ENCODE results near the gene SMAGP. TPM values are rescaled to one million over a fixed set of nuclear protein-coding genes. Genes with fewer than 3 reads are reported as not detected.

SMAGP gene
- total and polyA plus RNA-seq, 2 of the 13 experiments (the other 11 are each of a cell fraction or from before 2014, with no cell fraction given), result 9.2 TPM

DNA sequence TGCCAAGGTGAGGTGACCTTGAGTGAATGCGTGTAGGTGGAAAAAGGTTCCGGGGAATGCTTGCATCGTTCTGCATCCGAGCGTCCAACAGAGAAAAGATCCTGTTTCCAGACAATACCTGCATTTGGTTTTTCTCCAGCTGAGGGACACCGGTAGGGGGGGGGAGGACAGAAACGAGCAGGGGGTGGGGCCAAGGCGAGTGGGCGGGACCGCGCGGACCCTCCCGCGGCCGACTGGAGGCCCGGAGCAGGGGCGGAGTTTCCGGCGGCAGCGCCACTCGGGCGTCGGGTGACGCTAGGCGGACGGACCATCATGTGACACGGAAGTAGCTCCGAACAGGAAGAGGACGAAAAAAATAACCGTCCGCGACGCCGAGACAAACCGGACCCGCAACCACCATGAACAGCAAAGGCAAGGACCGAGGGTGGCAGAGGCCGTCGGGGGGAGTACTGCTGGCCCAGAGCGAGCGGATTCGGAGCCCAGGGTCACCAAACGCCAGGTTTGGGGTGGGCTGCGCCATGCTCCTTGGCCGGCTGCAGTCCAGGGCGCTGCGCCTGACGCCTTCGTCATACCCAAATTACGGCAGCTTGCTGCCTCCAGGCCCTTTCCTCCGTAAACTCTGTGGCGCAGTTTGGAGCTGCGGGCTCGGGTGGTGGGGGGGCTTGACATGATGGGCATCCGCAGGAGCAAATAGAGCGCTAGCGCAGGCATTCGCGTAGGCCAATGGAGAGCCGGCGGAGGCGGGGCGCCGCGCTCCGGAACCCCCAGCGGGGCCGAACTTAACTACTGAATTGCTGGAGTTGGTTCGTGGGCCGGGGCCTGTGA lies 31.5 kb downstream of the SMAGP start, which contains the start of gene DAZAP2 (continued):
- TF ChIP-seq CHD2 (IDR thresholded peaks at IDR 0.05; ENCODE audit: low read depth, low read length), result 0 out of 2 replicates have a peak, but pooled peaks have one; percentile 0
- TF ChIP-seq ZFX (CRISPR knock-in tag; IDR thresholded peaks at IDR 0.05; ENCODE audit: low read depth), result peak; percentile 50
- TF ChIP-seq ZNF746 (CRISPR knock-in tag; IDR thresholded peaks at IDR 0.05), result 0 out of 2 replicates have a peak, but pooled peaks have one; percentile 58
- no peak; the same call in 1 of the 2 replicates for TF ChIP-seq ZNF619 (CRISPR knock-in tag; IDR thresholded peaks at IDR 0.05)
- 0 out of 2 replicates have a peak, but pooled peaks have one; percentile 25 for TF ChIP-seq REL (CRISPR knock-in tag; conservative IDR thresholded peaks at IDR 0.05)
- TF ChIP-seq, protein P1, sequence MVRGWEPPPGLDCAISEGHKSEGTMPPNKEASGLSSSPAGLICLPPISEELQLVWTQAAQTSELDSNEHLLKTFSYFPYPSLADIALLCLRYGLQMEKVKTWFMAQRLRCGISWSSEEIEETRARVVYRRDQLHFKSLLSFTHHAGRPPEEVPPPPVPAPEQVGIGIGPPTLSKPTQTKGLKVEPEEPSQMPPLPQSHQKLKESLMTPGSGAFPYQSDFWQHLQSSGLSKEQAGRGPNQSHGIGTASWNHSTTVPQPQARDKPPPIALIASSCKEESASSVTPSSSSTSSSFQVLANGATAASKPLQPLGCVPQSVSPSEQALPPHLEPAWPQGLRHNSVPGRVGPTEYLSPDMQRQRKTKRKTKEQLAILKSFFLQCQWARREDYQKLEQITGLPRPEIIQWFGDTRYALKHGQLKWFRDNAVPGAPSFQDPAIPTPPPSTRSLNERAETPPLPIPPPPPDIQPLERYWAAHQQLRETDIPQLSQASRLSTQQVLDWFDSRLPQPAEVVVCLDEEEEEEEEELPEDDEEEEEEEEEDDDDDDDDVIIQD (CRISPR knock-in tag; IDR thresholded peaks at IDR 0.05; ENCODE audit: low read depth), result peak; percentile 17; the same call in 1 of the 2 replicates
- no peak for TF ChIP-seq NR2F2 (IDR thresholded peaks at IDR 0.05; ENCODE audit: borderline replicate concordance, low read depth)
- TF ChIP-seq FOXP4 (CRISPR knock-in tag; IDR thresholded peaks at IDR 0.05), result peak; percentile 39; the same call in 1 of the 2 replicates
- peak; percentile 96 for TF ChIP-seq PBX2 (CRISPR knock-in tag; IDR thresholded peaks at IDR 0.05)
- no peak for TF ChIP-seq MBD4 (IDR thresholded peaks at IDR 0.05; ENCODE audit: borderline replicate concordance, low read length)
- TF ChIP-seq SIN3A (IDR thresholded peaks at IDR 0.05; ENCODE audit: borderline replicate concordance, low read depth, low read length), result peak; percentile 89
- TF ChIP-seq HMG20B (CRISPR knock-in tag; conservative IDR thresholded peaks at IDR 0.05), result no peak
- TF ChIP-seq ZNF333 (CRISPR knock-in tag; IDR thresholded peaks at IDR 0.05; ENCODE audit: borderline replicate concordance), result 0 out of 2 replicates have a peak, but pooled peaks have one; percentile 17
- no peak; the same call in 1 of the 2 replicates for TF ChIP-seq MTERF4 (CRISPR knock-in tag; IDR thresholded peaks at IDR 0.05)
- TF ChIP-seq GFI1 (CRISPR knock-in tag; IDR thresholded peaks at IDR 0.05; ENCODE audit: borderline replicate concordance), result peak; percentile 57; the same call in 1 of the 2 replicates
- TF ChIP-seq ZNF878 (CRISPR knock-in tag; IDR thresholded peaks at IDR 0.05), result peak; percentile 61; the same call in 1 of the 2 replicates
- TF ChIP-seq KMT2B (CRISPR knock-in tag; IDR thresholded peaks at IDR 0.05), result peak; percentile 82
- TF ChIP-seq, protein P2, sequence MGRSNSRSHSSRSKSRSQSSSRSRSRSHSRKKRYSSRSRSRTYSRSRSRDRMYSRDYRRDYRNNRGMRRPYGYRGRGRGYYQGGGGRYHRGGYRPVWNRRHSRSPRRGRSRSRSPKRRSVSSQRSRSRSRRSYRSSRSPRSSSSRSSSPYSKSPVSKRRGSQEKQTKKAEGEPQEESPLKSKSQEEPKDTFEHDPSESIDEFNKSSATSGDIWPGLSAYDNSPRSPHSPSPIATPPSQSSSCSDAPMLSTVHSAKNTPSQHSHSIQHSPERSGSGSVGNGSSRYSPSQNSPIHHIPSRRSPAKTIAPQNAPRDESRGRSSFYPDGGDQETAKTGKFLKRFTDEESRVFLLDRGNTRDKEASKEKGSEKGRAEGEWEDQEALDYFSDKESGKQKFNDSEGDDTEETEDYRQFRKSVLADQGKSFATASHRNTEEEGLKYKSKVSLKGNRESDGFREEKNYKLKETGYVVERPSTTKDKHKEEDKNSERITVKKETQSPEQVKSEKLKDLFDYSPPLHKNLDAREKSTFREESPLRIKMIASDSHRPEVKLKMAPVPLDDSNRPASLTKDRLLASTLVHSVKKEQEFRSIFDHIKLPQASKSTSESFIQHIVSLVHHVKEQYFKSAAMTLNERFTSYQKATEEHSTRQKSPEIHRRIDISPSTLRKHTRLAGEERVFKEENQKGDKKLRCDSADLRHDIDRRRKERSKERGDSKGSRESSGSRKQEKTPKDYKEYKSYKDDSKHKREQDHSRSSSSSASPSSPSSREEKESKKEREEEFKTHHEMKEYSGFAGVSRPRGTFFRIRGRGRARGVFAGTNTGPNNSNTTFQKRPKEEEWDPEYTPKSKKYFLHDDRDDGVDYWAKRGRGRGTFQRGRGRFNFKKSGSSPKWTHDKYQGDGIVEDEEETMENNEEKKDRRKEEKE (IDR thresholded peaks at IDR 0.05), result no peak

Data from HepG2 (cell line).